Lung microvascular endothelial cell (primary cell): ENCODE results near the gene HUWE1. TPM values are rescaled to one million over a fixed set of nuclear protein-coding genes. Genes with fewer than 3 reads are reported as not detected.

Source experiments
- DNase-seq, 2 donors: peaks; one replicate each; pipeline versions ENCODE4 v3.0.0 to v3.0.0-alpha.2; 2010; ENCODE audit warnings: low read depth in 2 of 2
- total RNA-seq: library from RNA; depleted of rRNA; stranded (reverse); fragments of >200 nt; gene quantifications from 2 replicates; pipeline ENCODE4 v1.2.1, GENCODE V29; 2014

The HUWE1 gene
- total RNA-seq, 1 donor from 2014 or later, result 58.1 TPM

DNA sequence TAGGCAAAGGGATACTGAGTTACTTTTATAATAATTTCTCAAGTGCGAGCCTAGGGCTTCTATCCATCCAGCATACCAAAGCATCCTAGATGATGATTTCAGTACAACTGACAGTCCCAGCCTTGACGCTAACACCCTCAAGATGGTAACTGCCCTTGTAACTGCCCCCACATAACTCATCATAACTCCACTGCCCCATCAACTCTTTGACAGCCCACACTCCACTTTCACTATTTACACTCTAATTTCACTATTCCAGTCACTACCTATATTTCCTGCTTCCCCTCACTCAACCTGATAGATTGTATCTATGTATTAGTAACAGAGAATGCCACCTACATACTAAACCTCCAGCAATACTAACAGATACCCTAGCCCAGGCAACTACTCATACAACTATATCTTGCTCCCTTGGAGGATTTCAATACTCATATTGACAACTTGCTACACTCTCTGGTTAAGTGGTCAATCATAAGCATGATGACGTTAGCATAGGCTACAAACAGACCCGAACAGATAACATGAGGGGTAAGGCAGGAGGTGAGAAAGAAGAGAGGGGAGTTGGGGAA is 65.0 kb downstream of the HUWE1 start:
- no peak for DNase-seq

DNA sequence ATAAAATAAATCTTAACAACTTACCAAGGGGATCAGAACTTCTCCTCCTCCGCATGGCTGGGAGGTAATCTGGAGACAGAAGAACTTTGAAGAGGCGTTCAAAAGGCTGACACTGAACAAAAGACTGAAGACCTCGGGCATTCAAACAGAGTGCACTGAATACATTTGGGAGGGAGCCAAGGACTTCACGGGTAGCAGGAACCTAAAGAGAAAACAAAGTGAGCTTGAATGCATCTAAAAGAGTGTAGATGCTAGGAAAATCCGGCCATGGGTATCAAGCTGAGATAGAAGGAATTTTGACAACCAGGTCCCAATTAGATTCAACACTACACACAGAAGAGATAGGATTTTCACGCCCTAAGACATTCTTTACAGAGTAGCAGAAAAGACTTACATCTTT is 69.6 kb downstream of the HUWE1 start:
- DNase-seq, result no peak

DNA sequence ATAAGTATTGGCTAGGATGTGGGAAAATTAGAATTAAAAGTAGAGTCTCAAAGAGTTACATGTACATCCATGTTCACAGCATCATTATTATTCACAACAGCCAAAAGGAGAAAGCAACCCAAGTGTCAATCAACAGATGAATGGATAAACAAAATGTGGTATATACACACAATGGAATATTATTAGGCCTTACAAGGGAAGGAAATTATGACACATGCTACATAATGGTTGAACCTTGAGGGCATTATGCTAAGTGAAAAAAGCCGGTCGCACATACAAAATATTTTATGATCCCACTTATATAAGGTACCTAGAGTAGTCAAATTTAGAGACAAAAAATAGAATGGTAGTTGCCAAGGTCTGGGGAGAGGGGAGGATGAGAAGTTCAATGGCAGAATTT is 80.1 kb downstream of the HUWE1 start:
- peak; percentile 28 to 66 for DNase-seq

DNA sequence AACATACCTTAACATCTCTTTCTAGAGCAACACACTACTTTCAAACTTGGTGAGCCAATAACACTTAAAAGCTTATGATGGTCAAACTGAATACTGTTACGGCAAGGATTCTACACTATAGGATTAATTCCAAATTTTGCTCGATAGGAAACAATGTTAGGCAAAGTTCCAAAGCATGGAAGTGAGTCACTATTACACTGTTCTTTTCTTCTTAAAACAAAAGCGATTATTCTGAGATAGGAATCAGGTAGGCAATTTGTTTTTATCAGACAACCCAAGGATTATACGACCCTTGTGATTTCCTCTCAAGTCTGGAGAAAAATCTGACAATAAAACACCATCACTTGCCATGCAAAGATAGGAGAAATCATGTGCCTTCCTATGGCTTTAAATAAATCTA is 81.5 kb downstream of the HUWE1 start:
- peak; percentile 64 to 71 for DNase-seq

DNA sequence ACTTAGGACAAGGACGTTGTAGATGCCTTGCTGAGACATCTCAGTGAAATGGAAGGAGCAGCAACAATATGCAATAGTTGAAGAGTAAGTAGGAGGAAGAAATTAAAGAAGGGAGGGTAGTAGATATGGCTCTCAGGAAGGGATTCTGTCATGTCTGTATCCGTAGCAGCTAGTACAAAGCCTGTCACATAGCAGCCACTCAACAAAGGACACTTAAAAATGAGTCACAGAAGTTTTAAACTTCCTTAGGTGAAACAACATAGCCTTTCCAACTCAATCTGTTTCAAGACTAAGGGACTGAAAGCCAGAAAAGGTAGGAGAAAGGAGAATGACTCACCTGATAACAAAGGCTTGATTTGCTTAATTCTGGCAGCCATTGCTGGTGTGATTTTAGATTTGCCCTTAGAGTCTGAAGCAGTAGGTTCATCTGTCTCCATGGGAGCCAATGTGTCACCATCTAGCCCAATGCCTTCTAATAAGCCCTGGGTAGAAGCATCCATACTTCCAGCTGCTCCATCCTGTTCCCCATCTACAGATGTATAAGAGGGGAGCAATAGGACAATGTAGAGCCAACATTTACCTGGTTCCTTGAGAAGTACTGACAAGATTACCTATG is 86.6 kb downstream of the HUWE1 start:
- DNase-seq, result peak in 1 of 2 donors; percentile 24

DNA sequence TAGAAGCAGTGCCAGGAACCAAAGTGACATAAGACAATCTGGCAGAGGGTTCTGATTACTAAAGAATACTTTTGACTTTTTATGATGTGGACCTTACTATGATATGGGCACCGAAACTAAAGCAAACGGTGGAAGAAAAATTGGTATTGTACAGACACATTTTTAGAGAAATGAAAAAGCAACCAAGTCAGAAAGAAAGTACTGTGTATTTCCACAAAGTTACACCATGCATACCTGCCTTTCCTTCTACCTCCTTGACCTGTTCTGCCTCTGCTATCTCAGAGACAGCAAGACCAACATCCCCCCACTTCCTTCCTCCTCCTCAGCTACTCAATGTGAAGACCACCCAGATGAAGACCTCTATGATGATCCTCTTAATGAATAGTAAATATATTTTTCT is 88.3 kb downstream of the HUWE1 start:
- DNase-seq, result no peak

DNA sequence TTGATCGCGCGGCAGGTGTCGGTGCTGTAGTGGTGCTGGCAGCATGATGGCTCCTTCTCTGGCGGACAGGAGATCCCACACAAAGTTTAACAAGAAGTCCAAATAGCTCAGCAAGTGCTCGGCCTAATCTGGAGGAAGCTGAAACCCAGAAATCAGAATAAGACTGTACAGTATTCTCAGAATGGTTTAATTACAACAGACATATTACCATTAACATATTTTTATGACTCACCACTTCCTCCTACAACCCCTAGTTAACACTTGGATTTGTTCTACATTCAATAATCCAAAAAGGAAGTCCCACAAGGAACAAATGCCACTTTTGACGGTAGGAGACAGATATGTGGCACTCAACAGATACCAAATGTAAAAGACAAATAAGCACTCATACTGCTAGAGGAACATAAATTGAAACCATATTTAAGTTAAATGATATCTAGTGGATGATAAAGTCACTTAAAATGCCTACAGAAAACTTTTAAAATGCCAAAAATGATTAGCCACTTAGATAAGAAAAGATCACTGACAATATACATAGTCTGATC is 91.2 kb downstream of the HUWE1 start:
- DNase-seq, result peak in 1 of 2 donors; percentile 28

DNA sequence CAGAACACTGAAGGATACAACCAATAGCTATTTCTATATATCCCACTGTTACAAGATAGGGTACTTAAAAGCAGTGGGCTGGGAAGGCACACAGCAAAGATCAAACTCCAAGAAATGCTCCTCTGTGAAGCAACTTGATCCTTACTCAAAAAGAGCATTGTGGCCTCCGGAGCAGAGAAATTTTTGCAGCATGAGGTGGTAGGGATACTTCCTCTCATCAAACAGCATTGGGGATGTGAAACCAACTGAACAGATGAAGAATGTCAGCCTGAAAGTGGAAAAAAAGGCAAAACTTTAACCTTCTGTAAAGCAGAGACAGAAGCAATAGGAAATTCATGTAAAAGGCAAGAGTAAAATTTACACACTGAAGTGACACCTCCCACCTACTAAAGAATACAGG is 92.2 kb downstream of the HUWE1 start:
- peak in 1 of 2 donors; percentile 39 for DNase-seq

DNA sequence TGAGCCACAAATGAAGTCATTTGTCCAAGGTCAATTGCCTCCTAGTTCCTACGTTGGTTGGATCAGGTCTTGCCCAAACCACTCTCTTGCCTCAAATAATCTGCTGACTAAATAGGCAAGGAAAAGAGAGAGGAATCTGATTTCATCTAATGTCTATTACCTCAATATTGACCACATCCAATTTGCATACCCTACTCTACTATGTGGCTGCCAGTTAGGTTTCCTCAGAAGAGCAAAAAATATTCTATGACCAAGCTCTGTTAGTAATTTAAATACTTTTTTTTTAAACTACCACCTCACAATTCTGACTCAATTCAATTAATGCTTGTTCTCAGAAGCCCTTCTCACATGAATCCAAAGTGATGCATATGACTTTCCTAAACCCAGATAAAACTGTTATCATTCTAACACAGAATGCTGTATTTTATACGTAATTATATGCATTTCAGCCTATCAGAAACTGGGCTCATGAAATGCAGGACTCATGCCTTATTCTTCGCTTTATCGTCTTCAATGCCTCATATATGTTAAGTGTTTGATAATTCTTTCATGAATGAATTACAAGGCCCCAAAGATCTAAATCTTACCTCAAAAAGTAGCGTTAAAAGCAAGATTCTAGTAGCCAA is 98.6 kb downstream of the HUWE1 start:
- no peak for DNase-seq

DNA sequence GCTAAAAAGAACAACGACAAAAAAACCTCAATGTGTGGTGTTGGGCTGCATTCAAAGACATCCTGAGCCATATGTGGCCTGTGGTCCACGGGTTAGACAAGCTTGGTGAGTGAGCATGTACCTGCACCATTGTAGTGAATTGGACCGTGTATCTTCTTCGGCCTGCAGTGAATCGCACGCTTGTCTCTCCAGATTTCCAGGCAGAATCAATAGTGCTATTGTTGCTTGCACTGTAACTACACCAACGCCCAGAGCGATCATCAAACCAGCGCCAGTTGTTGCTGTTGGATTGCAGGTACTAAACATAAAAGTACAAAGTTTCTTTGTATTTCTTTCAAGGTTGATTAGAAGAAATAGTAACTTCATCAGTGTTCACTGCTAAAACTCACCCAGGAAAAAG is 101.6 kb downstream of the HUWE1 start:
- no peak for DNase-seq

DNA sequence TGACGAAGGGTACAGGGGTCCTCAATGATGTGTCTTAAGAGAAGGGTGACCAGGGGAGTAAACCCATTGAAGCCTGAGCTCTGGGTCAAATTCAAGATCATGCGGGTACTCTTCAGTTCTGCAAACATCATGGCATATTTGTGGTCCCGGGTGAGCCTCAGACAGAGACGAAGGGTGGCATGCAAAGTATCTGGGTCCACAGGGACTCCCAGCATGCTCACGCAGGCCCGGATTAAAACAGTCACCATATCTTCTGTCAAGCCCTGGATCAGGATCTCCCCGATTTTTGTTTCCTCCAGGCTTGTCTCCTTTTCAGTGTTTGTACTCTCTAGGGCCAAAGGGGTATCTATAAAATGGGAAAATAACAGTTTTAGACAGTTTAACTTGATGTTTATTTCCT is 102.9 kb downstream of the HUWE1 start:
- no peak for DNase-seq

DNA sequence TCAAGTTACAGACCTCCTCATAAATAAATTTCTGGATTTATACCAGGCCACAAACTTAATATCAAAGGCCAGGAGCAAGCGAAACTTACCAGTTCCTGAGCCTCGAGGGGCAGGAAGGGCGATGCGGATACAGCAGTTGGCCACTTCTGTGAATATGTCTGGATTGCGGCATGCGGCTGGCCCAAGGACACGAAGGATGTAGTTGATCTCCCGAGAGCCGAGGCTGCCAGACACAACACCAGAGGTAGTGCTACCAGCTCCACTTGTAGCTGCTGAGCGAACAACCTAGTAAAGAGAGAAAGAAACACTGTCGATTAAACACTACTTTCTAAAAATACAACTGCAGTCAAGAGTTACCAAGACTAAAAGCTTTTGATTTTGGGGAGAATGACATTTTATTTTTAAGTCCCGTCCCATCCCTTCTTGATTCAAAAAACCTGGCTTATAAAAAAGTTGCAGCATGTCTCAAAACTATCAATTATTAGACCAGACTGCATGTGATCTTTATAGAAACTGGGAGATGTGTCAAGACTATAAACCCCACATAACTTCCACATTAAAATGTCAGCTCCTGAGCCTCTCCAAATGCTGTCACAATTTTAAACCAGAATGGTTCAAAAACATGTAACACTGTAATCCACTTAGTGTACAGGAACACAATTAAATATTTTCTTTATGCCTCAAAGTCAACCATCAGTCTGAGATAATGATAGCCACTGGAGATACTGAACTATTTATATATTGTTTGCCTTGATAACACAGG is 105.6 kb downstream of the HUWE1 start:
- DNase-seq, result no peak

DNA sequence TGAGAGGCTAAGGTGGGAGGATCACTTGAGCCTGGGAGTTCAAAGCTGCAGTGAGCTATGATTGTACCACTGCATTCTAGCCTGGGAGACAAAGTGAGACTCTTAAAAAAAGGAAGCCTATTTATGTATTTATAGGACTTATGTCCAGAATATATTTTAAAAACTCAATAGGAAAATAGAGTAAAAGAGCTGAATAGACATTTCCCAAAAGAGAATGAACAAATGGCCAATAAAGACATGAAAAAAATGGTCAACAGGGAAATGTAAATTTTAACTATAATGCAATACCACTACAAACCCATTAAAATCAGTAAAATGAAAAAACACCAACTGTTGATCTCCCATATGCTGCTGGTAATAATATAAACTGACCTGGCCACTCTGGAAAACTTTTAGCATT is 115.0 kb downstream of the HUWE1 start:
- DNase-seq, result no peak

DNA sequence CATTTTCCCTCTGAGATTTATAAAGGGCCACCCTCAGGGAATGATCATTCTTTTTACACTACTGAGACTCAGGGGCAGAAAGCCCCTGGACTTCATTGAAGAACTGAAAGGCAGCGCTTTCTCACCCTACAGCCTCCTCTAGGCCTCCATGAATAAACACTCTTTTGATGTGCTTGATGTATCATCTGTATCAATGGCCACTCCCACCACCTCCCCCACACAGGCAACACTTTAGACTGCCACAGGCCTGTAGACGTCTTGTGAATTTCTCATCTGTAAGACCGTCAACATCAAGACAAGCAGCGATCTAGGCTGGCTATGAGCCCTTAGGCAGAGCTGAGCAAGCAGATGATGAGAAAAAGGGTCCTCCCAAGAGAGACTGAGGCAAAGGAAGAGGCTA is 123.2 kb downstream of the HUWE1 start:
- DNase-seq, result no peak

DNA sequence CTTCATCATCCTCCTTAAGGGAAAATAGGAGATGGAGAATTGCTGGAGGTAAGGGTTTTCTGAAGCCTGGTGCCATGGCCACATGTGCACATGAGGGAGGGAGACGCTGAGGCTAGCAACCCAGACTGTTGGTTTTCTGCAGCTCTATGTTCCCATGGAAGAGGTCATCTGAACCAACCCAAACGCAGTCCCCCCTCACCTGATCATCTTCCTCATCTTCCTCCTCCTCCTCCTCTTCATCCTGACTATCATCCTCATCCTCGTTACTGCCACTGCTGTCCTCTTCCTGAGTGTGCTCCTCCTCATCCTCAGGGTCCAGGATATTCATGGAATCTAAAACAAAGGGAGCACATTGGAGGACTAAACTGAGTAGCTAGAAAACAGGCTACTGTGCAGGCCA is 124.6 kb downstream of the HUWE1 start:
- no peak for DNase-seq

DNA sequence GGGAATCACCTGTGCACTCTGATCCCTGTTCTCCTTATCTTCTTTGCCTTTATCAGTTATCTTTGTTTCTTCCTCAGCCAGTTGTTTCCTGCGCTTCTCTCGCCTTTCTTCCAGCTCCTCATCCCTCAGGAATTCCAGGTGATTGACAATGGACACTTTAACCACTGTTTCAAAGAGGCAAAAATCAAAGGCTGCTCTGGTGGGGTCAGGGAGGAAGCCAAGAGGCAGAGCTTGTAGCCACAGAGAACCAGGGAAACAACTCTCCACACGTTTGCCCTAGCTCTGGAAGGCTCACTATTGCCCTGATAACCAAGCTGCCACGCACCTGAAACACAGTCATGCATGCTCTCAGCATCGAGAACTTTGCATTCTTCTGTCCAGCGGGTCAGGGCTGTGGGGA is 127.9 kb downstream of the HUWE1 start:
- DNase-seq, result no peak

DNA sequence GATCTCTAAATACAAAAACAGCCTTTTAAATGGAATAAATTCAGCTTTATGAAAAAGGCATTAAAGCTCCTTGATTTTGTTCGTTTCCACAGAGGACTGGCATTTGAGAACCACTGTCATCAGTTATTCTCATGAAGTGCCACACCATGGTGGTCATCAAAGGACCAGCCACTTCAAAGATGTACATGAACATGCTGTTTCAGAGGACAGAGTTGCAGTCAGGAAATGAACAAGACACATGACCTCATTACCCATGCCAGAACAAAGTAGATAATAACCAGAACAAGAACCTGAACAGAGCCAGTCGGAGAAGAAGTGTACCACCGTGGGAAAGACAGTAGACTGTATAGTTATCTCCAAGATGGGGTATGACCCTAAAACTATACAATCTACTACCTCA is 129.7 kb downstream of the HUWE1 start:
- DNase-seq, result peak in 1 of 2 donors; percentile 7

DNA sequence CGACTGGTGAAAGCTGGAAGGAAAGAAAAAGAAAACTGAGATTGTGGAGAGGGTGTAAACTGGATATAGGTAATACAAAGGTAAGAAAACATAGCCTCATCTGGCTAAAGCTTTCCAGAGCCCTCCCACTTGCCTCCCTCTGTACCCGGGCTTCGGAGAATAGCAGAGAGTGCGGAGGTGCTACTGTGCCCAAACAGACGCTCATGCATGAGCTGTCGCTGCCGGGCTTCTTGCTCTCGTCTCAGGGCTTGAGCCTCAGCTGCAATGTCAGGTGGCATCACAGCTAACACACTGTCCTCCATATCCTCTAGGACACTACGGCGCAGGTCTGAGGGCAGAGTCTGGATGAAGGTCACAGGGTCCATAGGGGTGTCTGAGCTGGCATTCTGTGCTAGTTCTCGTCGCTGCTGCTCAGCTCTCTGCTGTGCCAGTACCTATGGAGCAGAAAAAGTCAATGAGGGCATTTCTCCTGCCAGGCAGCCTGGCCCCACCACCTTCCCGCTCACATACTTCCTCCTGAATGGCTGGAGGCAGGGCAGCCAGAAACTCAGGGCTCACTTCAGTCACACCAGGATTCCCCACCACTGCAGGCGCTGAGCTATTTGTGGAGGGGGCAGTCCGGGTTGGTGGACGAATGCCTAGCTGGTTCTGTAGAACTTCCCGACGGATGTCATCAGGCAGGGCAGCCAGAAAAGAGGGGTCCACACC is 135.6 kb downstream of the HUWE1 start:
- DNase-seq, result no peak

DNA sequence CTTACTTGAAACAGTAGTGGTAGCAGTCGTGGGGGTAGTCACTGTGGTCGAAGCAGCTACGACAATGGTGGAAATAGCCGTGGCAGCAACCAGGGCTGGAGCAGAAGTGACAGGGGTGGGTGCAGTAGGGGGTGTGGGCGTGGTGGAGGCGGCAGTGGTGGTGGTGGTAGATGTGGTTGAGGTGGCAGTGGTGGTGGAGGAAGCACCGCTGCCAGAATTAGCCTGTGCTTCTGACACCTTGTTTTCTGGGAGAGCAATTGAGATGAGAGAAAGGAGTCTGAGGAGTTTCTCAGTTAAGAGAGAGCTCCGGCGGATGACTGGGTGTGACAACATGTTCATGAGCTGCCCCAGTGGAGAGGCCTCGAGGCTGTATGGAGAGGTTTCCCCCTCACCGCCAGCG is 138.9 kb downstream of the HUWE1 start:
- DNase-seq, result no peak

DNA sequence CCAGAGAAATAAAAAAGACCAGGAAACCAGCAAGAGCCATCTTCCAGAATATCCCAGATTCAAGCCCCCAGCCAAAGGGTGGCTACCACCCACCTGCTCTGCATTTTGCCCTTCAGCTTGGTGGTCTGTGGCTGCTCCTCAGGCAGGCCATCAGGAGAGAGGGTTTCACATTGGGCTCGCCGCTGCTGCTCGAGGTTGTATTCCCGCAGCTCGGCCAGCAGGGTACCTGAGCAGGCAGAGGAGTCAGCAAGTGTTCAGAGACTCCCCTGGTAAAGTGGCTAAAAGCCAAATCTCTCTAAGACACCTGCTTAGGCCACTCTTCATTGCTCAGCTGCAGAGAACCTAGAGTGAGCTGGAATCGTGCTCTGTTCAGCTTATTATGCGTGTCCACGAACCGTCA is 141.6 kb downstream of the HUWE1 start:
- no peak for DNase-seq

DNA sequence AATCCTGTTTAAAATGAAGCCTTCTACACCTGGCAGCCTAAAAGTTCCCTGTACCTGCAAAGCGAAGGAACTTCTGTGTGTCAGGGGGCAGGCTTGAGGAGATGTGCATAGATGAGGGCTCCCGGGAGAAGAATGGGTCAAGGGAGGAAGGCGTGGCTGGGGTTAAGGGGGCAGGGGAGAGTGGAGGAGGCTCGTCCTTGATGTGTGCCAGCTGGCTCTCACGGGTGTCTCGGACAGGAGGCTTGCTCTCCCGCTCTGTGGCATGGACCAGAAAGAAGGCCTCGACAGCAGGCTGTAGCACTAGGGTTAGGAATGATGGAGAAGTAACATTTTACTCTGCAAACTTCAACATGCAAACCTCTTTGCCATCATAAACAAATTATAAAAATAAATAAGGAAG is 147.7 kb downstream of the HUWE1 start:
- no peak for DNase-seq
